HG02763 (cell line): ENCODE data around the gene CRNN.

Experiments
- ATAC-seq: cut with Tn5 transposase; IDR thresholded peaks from one replicate; pipeline ENCODE4 v1.9.1; 2021; ENCODE audit warnings: mild to moderate bottlenecking, moderate library complexity; ENCODE audit not compliant: unreplicated experiment

The CRNN gene

DNA sequence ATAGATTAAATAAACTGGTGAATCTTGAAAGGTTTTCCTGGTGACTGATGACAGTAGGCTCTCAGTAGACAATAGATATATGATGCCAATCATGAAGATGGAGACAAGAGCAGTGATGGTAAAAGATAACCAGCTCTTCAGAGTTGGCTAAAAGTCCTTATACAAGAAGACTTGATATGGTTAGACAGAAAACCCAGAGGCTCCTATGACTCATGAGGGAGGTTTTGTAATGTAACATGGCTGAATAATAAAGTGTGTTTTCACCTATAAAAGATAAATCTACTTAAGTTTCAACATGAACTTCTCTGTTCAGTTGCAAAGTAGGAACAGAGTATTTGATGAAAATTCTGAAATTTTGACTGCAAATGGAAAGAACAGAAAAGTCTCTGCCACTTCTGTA is 12.7 kb upstream of the CRNN start:
- no peak for ATAC-seq

DNA sequence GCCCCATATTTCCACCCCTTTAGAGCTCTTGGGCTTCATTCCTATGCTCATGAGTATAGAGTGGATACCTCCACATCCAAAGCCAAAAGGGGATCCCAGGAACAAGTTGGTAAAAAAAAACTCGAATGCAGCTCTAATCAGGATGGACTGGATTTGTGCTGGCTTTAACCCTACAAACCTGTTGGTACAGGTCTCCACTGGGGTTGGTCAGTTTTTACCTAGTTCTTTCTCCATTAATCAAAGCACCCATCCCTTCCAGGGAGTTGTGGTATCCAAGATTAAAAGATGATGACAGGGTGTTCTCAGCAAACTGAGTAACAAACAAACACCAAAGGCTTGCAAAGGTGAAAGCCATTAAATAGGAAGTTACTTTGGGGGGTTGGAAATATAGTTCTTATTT is 5.9 kb upstream of the CRNN start:
- no peak for ATAC-seq

DNA sequence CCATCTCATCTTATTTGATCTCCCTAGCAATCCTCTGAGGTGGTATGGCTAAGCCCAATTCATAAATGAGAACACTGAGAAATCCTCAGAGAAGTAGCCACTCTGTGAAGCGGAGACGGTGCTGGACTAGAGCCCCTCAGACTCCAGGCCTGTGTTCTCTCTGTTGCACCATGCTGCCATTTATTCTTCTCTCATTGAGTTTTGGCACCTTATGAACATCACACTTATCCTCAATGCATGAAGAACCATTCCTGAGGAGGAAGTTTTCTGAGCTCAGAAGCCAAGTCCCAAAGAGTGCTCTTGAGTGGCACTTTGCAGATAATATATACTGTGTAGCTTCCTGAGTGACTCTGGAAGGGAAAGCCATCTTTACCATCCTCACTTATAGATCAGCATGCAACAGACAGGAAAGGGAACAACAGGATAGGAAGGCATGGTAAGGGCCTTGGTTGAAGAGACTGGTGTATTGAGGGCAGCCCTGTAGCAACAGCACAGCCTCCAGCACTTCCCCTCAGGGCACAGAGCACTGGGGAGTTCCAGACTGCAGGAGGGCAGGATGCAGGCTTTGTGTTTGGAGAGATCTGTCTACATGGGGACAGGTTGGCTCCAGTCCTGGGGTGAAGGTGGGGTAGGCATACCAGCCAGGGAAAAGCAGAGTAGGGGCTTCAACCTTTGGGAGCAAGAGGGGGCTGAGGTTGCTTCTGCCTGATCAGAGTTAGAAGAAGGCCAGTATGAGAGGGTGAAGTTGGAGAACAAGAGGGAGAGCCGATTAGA is 1.6 kb upstream of the CRNN start:
- ATAC-seq, result no peak

DNA sequence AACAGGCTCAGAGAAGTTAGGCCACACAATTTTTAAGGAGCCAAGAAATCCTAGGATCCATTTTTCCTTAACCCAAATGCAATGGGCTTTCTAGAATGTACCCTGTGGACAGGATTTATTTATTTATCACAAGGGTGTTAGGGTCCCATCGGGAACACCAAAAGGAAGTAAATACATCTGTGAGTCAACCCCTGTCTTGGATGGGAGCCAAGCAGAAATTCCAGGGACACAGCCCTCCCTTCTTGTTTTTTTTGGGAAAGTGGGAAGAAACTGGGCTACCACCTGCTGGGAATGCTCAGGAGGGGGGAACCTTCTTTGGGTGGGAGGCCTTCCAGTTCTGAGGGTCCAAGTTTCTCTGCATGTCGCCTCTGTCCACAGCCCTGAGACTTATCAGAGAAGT is 1.3 kb downstream of the CRNN start:
- no peak for ATAC-seq

DNA sequence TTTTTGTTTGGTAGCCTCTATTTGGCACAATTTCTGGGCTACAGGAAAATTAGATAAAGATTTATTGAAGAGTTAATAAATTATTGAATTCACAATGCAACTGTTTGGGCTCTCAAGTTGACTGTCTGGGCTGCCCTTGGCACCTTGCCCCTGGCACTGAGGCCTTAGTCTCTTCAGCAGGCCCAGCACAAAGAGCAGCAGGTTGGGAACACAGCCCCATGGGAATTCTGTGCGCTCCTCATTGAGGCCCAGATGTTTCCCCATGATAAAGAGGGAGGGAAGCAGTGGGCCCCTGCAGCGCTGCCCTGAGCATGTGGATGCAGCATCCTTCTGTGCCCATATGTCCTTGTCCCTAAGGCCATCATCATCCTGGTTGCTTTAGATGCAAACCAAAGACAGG is 2.9 kb downstream of the CRNN start:
- ATAC-seq, result no peak

DNA sequence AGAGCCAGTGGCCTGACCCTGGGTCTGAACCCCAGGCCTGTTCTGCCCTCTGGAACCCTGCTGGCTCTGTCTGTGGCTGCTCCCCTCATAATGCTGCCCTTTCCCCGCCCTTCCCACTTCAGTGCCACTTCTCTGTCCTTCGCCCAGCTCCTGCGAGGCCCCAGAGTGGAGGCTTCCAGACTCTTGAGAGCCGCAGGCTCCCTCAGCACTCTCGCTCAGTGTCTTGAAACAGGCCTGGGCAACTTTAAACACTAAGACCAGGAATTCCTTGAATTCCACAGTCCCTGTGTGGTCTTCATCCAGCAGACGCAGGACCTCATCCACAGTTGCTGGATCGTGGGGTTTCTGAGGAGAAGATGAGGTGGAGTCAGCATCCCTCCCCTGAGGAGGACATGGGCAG is 3.5 kb downstream of the CRNN start:
- no peak for ATAC-seq

DNA sequence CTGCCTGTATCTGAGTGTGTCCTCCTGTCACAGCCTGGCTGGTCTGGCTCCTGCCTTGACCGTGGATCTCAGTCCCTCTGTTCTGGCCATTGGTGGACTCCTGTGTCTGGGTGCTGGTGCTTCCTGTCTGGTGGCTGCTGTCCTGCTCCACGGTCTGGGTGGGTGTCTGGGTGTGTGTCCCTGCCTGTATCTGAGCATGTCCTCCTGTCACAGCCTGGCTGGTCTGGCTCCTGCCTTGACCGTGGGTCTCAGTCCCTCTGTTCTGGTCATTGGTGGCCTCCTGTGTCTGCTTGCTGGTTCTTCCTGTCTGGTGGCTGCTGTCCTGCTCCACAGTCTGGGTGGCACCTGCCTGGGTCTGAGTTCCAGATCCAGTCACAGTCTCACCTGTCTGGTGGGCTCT is 4.0 kb downstream of the CRNN start:
- no peak for ATAC-seq

DNA sequence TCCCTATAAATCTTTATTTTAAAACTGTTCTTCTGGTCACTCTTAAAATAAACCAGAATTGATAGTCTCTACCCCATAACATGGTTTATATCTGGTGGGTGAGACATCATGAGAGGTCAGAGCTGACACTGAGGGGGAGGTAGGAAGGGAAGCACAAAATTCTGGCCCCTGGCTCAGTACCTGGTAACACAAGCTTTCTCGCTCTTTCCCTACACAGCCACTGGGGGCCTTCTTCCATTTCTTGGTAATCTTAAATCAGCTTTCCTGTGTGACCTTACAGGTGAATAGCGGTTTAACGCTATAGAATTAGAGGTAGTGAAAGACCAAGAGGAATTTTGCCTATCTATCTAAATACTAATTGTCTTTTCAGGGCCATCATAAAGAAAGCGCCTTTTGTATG is 5.4 kb downstream of the CRNN start:
- ATAC-seq, result no peak

DNA sequence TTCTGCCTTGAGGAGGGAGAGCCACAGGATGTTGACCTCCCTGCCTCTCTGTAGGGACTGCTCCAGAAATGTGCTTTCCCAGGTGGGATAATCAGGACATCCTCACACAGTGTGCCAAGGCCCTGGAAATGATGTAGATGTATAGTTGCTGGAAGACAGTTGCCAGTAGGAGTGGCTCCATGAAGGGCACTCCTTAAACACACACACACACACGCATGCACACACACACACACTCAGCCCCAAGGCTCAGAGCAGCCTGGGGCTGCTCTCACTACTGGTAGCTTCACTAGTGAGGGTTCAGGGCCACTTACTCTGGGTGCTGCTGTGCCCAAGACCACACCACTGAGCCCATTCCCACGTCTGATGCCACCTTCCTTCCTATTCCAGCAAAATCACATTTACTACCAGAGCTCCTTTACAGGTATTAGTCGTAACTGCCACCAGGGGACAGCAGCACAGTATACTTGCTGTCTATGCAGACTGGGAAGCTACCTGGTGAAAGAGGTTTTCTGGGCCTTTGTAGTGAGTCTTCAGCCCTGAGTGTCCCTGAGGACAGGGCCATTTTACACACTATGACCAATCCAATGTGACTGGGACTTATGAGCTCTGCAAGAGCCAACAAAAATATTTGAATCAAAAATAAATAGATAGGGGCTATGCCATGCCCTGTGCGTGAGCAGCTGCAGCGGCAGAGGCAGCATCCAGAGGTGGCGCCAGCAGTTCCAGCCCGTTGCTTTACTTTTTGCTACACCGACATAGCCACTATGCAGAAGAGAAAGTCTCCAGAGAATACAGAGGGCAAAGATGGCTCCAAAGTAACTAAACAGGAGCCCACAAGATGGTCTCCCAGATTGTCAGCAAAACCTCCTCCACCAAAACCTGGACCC is 15.0 kb downstream of the CRNN start:
- no peak for ATAC-seq

DNA sequence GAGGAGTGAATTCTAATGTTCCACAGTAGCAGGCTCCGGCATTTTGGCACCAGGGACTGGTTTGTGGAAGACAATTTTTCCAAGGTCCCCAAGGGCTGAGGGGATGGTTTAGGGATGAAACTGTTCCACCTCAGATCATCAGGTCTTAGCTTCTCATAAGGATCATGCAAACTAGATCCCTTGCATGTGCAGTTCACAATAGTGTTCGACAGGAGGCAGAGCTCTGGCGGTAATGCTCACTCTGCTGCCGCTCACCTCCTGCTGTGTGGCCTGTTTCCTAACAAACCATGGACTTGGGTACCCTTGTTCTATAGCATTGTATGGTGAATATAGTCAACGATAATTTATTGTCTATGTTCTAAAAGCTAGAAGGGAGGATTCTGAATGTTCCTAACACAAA is 16.6 kb downstream of the CRNN start:
- ATAC-seq, result no peak

DNA sequence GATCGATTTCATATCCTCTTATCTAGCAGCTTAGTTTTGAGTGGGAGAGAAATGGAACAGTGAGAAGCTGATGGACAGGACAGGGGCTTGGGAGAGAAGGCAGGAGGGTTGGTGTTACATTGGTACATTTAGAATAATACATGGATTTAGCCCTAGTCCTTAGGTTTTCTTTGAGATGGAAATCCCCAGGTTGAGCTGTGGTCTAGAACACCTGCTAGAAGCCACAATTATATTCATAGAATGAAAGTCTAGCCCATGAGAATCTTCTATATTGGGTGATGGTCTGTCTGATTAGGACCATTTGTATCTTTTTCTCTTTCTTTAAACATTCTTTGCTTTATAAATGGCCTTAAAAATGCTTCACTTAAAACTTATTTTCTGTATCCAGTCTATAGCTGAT is 19.9 kb downstream of the CRNN start:
- no peak for ATAC-seq

DNA sequence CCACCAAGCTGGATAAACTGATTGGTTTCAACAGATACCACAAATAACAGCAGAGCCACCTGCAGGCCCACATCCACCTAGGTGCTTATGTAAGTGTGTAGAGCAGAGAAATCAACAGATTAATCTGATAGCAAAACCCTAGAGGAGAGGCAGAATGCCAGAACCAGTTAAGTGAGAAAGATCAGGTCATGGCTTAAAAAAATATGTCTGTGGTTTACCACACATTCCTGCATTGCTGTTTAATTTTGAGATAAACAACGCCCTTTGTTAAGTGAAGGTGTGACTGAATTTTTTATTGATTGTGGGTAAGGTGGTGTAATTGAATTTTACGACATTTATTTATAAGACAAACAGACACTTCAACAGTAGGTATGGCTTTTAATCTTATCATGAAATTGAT is 21.2 kb downstream of the CRNN start:
- no peak for ATAC-seq

DNA sequence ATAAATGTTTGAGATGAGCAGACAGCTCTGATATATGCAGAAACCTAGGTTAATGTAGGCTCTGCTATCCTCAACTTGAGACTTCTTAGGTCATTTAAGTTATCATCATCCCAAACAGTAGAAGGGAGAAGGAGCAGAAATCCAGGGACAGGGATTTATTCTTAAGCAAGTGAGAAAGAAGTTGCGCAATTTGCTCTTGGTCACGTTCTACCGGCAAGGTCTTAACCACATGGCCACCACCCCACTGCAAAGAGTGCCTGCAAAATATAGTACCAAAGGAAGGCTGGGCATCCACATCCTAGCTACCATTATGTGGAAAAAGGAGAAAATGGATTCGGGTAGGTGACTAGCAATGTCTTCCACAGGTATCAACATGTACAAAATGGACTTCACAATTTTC is 25.2 kb downstream of the CRNN start:
- no peak for ATAC-seq

DNA sequence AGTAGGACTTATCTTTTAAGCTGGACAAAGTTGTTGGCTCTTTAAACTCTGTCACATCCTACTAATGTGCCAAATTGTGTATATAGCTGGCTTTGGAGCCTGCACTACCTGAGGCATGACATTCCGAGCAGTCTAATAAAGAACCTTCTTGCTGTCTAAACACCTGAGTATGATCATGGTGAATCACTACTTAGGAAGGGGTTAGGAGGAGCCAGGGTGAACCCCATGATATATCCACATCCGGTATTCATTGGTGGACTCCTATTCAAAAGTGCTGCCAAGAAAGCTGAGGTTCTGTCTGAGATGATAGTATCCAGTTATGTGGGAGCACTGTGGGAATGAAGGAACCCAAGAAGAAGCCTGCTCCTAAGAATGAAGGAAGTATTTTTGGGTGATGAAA is 27.1 kb downstream of the CRNN start:
- no peak for ATAC-seq

DNA sequence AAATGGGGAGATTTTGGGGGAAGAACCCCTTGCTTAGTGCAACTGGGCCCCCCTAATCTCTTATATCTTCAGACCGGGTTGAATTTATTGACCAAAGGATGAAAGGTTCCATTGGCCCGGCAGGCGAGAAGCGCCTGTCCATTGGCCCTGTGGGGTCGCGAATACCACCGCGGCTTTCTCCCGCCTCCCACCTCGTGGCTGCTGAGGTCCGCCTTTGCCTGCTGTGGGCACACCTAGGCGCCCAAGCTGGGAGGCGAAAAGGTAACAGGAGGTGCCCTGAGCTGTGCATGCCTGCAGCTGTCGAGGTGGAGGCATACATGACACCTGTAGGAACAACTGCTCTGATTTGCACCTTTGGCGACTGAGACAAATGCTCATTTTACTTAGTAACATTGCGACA is 33.1 kb downstream of the CRNN start:
- ATAC-seq, result no peak

DNA sequence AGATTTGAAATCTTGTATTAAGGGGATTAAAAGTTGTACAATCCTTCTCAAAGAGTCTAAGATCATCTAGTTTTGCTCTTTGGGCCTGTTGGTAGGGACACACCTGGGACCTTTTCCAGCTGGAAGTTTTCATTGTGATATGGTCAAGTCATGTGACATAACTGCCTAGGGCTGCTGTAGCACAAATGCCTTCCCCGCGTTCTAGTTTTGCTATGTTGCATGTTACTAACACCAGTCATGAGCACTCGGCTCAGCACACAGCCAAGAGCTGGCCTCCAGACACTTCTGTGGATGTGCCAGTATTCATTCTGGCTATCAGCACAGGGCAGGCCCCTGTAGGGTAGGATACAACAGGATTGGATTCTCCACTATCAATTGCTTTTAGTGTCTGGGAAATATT is 39.6 kb downstream of the CRNN start:
- no peak for ATAC-seq

DNA sequence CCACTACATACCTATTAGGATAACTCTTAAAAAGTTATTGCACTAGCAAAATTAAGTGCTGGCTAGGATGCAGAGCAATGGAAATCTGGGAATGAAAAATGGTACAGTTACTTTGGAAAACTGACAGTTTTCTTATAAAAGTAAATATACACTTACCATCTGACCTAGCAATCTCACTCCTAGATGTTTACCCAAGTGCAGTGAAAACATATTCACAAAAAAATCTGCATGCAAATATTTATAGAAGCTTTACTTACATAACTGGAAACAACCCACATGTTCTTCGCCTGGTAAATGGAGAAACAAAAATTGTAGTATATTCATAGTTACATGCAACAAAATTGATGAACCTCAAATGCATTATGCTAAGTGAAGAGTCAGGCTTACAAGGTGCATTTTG is 41.4 kb downstream of the CRNN start:
- no peak for ATAC-seq

DNA sequence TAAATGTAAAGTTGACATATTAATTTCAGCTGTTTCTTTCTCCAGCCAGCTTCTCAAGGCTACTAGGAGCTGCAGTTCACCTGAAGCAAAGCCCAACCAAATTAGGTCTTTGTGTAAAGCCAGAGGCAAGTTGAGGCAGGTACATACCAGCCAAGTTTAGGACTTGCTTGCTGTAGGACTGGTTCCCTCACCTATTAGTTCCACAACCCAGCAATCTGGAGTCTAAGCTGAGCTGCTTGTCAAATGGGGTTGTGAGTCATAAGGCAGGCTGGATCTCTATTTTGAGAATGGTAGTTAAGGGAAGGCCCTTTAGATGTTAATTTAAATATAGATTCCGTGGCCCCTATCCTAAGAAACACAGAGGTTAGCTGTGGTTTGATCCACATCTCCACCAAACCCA is 46.6 kb downstream of the CRNN start:
- no peak for ATAC-seq

DNA sequence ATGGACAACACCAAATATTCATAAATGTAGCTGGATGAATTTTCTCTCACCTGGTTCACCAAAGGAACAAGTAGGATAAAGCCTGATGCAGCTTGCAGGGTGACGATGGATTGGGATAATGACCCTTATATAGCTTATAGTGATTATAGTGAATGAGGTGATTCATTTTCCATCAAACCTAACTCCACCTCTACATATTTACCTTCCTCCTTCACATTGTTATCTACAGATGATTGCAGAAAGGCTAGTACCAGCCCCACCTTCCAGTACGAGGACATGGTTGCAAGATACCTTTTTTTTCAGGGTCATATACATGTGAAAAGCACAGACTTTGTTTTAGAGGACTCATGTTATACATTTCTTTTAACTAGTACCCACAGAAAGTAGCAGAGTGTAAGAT is 54.2 kb downstream of the CRNN start, which contains the start of gene FLG2:
FLG2 (minus strand) TSS at position 101 of the 400 bp plus-strand sequence. CDS start 1,122 bp downstream, outside the sequence.
- ATAC-seq, result no peak
